T-helper 1 cell (primary cell): Measurements from ENCODE around the gene PCSK9.
"Not testable (repeated sequence)": the region's sequence is repeated elsewhere in the genome, so short reads cannot be mapped to it uniquely, and the experiment has no call there.

Source experiments
- DNase-seq, 5 donors: peaks; one replicate each; pipeline ENCODE4 v3.0.0-alpha.2; 2012 to 2020

Gene PCSK9

DNA sequence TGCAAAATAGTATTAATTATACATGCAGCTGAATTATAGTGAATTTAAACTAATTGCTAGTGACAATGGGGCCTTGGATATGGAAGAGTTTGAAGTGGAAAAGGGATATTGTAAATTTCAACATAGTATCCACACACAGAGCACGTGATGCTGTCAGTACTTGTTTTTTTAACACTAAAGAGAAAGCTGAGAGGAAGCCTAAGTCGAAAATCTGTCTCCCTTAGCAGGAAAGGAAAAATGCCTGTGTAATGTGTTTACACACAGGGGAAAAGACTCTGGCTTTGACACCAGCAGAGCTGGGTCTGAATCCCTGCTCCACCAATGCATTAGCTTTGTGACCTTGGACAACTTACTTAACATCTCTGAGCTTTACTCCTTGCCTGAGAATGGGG, 42.6 kb downstream of the PCSK9 start:
- DNase-seq, result no peak

- no peak for DNase-seq
Measured at GRCh38 chr1:55084257-55084656, 44.9 kb downstream of the PCSK9 start.

GRCh38 chr1:55087439-55087838, 48.1 kb downstream of the PCSK9 start:
- no peak for DNase-seq

- DNase-seq, result no peak
Measured at GRCh38 chr1:55088413-55088812, 49.1 kb downstream of the PCSK9 start.

GRCh38 chr1:55089683-55090082, 50.3 kb downstream of the PCSK9 start:
- no peak for DNase-seq

- DNase-seq, result no peak
Measured at GRCh38 chr1:55092475-55092874, 53.1 kb downstream of the PCSK9 start.

- DNase-seq, result no peak
Measured at GRCh38 chr1:55095095-55095494, 55.7 kb downstream of the PCSK9 start.

GRCh38 chr1:55103891-55104290, 64.5 kb downstream of the PCSK9 start:
- no peak for DNase-seq

- DNase-seq, result no peak
Measured at GRCh38 chr1:55107101-55107500, 67.8 kb downstream of the PCSK9 start.

DNA sequence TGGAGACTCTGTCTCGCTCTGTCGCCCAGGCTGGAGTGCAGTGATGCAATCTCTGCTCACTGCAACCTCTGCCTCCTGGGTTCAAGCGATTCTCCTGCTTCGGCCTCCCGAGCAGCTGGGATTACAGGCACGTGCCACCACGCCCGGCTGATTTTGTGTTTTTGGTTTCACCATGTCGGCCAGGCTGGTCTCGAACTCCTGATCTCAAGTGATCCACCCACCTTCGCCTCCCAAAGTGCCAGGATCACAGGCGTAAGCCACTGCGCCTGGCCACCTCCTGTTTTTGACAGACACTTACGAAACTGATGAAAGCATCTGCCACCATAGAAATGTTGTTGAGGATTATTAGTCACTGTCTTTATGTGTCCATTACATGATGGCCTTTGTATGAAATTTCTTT, 69.7 kb downstream of the PCSK9 start:
- DNase-seq, result not testable (repeated sequence)
